IPS DF 19.7 (cell line): ENCODE results near the gene EI24.
"Not testable (repeated sequence)": the region's sequence is repeated elsewhere in the genome, so short reads cannot be mapped to it uniquely, and the experiment has no call there.

Source experiments
- DNase-seq: peaks from one replicate; pipeline ENCODE4 v3.0.0-alpha.2; 2013; ENCODE audit warnings: low read depth, low spot score

EI24 gene

GRCh38 chr11:125568970-125569914, at the start of gene EI24:
Gene EI24, plus strand, starts transcription at chr11:125569477. Its CDS starts 3,051 bp downstream, at chr11:125572528.
- peak; percentile 80 for DNase-seq

DNA sequence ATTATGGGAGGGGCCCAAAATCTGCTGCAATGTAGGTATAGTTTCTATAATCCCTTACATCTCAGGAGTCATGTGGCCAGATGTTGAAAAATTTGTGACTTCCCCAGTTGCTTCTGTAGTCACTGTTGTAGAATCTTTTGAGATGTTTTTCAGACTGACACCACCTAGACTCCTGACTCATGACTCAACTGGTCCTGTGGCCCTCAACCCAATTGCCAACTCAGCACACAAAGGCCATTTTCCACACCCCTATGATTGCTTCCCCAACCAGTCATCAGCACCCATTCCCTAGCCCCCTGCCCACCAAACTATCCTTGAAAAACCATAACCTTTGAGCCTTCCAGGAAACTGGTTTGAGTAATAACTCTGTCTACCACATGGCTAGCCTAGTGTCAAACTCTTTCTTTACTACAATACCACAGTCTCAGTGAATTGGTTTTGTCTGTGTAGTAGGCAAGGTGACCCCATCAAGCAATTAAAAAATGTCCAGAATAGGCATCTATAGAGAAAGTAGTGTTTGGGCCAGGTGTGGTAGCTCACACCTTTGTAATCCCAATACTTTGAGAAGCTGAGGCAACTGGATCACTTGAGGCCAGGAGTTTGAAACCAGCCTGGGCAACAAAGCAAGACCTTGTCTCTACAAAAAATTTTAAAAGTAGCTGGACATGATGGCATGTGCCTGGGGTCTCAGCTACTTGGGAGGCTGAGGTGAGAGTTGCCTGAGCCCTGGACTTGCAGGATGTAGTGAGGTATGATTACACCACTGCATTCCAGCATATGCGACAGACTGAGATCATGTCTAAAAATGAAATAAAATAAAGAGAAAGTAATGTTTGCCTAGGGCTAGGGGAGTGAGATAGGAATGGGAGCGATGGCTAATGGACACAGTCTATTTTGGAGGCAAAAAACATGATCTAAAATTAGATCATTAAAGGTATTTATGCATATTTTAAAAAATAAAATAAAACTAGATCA, 49.1 kb upstream of the EI24 start:
- no peak for DNase-seq

GRCh38 chr11:125525303-125525702, 44.0 kb upstream of the EI24 start:
- no peak for DNase-seq

GRCh38 chr11:125532668-125533067, 36.6 kb upstream of the EI24 start:
- DNase-seq: no peak

DNA sequence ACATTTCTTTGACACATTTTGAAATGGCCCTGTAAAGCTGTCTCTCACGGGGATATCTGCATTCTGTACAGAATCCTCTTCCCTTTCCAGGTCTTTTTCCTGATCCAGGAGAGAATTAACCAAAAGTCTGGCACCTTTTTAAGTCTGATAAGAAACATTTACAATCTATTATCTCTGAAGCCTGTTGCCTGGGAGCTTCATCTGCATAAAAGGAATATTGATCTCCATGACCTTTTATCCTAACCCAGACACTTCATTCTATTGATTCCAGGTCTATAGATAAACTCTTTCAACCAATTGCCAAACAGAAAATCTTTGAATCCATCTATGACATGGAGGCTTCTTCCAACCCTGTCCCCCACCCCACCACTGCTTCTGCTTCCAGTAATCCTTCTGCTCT, 33.7 kb upstream of the EI24 start:
- no peak for DNase-seq

DNA sequence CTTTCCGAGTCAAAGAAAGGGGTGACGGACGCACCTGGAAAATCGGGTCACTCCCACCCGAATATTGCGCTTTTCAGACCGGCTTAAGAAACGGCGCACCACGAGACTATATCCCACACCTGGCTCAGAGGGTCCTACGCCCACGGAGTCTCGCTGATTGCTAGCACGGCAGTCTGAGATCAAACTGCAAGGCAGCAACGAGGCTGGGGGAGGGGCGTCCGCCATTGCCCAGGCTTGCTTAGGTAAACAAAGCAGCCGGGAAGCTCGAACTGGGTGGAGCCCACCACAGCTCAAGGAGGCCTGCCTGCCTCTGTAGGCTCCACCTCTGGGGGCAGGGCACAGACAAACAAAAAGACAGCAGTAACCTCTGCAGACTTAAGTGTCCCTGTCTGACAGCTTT, 32.4 kb upstream of the EI24 start:
- not testable (repeated sequence) for DNase-seq

GRCh38 chr11:125542709-125543108, 26.6 kb upstream of the EI24 start:
- no peak for DNase-seq

- DNase-seq: no peak
Measured at GRCh38 chr11:125550780-125551179, 18.5 kb upstream of the EI24 start.

GRCh38 chr11:125551835-125552342, 17.4 kb upstream of the EI24 start:
- no peak for DNase-seq

DNA sequence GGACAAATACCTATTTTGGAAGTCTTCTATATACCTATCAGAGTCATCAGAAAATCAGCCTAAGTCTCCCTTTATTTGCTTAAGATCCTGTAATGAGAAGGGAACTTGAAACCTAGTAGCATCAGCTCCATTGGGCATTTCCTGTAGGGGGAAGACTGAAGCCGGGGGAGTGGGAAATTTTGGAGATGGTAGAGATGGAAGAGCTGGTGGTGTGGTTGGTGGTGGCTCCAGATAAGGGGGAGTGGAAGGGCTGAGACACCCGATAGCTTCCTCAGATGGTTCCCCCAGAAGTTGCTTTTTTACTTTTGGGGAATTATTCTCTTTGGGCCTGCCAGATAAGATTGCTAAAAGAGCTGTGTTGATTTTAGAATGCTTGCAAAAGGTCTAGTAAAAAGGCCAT, 16.4 kb upstream of the EI24 start:
- DNase-seq: no peak

GRCh38 chr11:125553357-125553756, 15.9 kb upstream of the EI24 start:
- no peak for DNase-seq

DNA sequence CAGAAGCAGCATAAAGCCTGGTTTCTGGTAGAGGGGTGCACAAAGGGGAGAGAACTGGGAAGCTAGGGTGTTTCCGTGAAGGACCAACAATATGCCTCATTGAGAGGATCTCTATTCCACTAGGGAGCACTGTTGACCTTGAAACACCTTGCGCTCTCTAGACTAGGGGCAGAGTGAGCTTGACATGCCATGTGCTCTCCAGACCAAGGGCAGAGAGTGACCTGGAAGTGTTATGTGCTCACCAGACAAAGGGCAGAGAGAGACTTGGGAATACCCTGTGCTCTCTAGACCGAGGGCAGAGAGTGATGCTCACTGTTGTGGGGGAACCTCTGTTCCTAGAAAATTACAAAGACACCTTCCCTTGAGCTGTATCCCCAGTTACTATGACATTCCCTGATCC, 15.2 kb upstream of the EI24 start:
- DNase-seq: no peak

- no peak for DNase-seq
Measured at GRCh38 chr11:125559888-125560287, 9.4 kb upstream of the EI24 start.

DNA sequence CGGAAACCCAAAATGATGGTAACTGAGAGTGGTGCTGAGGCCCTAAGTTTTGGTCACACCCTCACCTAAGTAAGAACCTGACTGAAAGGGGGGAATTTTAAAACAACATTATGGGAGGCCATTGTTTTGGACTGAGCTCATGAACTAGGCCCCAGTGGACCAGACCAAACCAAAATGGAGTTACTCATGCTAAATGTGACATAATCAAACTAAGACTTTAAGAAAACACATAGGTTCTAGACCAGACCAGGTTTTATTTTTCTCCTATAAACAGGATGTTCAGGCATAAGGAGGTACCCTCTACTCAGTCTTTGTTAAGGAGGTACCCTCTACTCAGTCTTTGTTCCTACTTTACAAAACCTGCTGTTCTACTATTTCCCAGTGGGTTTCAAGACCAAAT, 7.4 kb upstream of the EI24 start:
- no peak for DNase-seq

GRCh38 chr11:125562430-125562829, 6.8 kb upstream of the EI24 start:
- DNase-seq: no peak

GRCh38 chr11:125564357-125564756, 4.9 kb upstream of the EI24 start:
- DNase-seq: no peak

- no peak for DNase-seq
Measured at GRCh38 chr11:125566235-125566634, 3.0 kb upstream of the EI24 start.

DNA sequence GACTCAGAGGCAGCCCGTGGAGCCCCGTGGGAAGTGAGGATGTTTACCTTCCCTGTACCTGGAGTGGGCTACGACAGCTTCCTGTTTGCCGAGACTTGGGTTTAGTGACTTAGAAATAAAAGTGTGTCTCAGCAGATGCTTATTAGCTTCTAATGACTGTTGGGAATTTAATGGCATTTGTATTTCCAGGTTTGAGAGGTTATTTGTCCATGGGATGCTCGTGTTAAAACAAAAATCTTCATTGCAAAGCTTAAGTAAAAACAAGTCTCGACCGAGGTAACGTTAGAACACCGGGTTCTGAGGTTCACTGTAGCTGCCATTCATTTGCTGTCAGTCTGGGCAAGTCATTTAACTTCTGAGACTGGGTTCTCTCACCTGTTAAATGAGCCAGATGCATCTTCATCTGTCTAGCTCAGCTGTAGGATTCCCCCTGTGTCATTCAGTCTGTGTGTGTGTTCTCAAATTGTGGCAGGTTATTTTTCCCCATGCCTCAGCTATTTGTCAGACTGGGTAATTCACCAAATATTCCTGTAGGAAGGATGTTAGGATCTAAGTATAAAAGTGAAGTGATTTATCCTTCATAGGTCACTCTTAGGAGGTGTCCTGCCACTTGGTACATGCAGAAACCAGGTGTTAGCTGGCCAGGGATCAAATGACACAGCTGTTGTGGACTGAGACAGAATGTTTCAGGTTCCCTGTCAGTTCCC, 791 bp downstream of the EI24 start:
- no peak for DNase-seq

GRCh38 chr11:125570952-125571351, 1.7 kb downstream of the EI24 start:
- no peak for DNase-seq

DNA sequence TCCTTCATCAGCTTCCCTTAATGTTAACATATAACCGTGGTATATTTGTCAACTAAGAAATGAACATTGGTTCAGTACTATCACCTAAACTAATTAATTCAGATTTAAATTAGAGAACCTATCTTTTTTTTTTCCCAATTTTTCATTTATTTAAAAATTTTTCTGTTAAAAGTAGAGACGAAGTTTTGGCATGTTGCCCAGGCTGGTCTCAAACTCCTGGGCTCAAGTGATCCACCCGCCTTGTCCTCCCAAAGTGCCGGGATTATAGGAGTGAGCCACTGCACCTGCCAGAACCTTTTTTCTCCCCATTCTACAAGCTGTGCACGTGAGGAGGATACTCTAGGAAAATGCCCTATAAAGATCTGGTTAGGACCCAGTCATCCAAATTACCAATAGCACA, 3.6 kb downstream of the EI24 start:
- DNase-seq: no peak

DNA sequence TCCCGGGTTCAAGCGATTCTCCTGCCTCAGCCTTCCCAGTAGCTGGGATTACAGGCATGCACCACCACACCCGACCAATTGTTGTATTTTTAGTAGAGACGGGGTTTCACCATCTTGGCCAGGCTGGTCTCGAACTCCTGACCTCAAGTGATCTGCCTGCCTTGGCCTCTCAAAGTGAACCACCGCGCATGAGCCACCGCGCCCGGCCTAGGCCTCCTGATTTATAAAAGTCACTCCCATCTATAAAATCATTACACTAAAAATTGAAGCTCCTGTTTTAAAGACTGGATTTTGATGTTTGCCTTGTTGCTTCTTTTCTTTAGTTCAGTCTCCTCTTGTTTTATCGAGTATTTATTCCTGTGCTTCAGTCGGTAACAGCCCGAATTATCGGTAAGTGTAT, 7.9 kb downstream of the EI24 start:
- not testable (repeated sequence) for DNase-seq
